C1 segment of cervical spinal cord (tissue), 14 donors: ENCODE measurements around the gene PPM1A.
"Not testable (repeated sequence)": the region's sequence is repeated elsewhere in the genome, so short reads cannot be mapped to it uniquely, and the experiment has no call there.

Source experiments
- DNase-seq, 14 donors: peaks; one replicate each; lab custom pipeline; 2025; lab: John Stamatoyannopoulos, UW

The PPM1A gene

DNA sequence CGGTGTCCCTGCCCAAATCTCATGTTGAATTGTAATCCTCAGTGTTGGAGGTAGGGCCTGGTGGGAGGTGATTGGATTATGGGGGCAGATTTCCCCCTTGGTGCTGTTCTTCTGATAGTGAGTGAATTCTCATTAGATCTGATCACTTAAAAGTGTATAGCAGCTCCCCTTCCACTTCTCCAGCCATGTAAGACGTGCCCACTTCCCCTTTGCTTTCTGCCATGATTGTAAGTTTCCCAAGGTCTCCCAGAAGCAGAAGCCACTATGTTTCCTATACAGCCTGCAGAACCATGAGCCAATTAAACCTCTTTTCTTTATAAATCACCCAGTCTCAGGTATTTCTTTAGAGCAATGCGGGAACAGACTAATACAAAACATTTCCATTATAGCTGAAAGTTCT lies 71.8 kb downstream of the PPM1A start:
- not testable (repeated sequence) for DNase-seq

GRCh38 chr14:60323199-60323896 lies 74.3 kb downstream of the PPM1A start:
- DNase-seq = no peak

- DNase-seq = no peak
Measured at GRCh38 chr14:60324837-60325236, 75.8 kb downstream of the PPM1A start.

DNA sequence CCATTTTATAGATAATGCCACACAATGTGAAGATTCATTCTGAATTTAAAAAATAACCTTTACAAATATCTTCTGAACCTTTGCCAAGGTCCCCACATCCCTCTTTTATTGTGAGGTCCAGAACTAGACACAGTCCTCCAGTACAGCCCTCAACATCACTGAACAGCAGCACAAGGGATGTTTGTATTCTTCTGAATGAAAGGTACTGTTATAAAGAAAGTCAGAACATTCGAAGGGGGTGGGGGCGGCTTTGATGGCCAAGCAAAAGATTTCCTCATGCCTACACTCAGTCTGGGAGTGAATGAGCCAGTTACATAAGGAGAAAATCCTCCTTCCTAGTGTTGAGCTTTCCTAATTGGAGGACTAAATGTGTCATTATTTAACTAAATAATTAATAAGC lies 77.3 kb downstream of the PPM1A start:
- peak in 1 of 14 donors; percentile 6 for DNase-seq

DNA sequence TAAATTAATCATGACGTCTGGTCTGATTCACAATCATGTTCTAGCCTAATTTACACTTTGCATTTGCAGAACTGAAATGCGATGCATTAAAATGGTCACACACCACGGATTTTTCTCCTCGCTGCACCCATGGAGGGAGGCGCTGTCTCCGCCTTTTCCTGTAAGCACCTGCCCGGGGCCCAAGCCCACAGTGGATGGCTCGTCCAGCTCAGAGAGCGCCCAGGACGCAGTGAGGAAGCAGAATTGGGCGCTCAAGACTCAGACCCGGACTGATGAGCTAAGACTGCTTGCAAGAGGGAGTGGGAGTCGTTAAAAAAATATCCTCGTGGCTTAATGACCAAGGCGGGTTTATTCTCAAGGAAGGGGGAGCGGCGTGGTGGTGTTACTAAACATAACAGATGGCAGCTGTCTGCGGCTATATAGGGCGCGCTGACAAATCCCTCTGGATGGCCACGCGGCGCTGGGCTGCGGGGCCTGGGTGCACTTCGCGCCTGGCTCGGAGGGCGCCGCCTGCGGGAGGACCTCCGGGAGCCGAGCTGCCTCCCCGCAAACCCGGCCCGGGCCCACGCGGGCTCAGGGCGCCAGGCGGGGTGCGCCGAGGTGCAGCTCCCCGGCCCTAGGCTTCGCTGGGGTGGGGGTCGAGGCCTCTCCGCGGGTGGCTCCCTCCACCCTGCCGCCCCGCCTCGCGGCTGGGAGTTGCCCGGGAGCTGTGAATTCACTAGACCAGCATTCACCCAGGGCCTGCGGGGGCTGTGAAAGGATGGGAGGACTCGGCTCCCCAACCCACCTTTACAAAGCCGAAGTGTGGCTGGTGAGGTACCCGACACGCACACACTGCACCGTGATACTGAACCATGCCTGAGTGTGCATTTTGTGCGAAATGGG lies 78.7 kb downstream of the PPM1A start:
- peak in 1 of 14 donors; percentile 18 for DNase-seq

GRCh38 chr14:60328583-60328982 lies 79.6 kb downstream of the PPM1A start:
- DNase-seq = no peak

DNA sequence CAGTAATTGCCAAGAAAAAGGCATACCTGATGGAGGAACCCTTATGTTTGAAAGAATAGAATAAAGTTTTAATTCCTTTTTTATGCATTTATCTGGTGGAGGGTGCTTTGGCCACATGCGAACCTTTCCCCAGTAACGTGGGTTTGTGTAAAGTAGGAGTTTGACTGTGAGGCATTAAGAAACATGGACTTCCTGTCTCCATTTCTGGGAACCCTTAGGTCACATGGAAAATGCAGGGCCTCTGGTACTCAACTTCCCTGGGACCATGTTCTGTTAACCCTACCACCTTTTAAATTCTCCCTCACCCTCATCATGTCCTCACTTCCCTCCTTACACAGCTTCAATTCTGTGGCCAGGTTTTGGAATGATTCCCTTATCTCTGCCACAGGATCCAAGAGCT lies 80.3 kb downstream of the PPM1A start:
- DNase-seq = no peak

DNA sequence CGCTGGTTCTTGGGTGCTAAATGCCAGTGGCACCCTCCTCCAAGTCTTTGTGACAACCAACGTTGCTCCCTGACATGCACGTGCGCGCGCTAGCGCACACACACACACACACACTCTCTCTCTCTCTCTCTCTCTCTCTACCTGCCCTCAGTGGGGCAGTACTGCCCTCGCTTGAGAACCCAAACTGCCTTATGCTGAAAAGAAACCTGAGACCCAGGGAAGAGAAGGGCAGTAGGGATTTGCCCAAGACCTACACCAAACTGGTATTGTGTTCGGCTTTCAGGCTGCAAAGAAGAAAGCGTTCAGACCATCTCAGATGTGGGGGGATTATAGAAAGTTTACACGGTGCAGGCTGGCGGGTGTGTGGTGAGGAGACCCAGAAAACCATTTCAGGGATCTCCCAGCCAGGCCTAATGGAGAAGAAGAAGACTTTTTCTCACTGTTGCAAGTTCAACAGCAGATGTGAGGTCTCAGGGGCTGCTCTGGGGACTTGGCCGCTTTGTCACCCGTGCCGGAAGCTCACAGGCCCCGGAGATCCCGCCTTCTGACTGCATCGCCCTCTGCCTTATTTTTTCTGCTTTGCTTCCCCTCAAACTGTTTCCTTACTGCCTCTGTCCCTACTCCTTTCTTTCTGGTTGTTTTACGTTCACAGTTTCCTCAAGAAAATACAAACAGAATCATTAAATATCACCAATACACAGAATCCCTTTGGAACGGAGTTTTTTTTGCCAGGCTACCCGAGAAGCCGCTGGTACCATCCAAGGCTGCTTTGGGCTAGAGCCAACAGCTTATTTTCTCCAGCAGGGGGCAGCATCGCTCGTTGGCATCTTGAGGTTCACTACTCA lies 82.4 kb downstream of the PPM1A start:
- DNase-seq = peak in 11 of 14 donors; percentile 25 to 68 (median 42)

GRCh38 chr14:60332046-60332399 lies 83.0 kb downstream of the PPM1A start:
- DNase-seq = no peak

- no peak for DNase-seq
Measured at GRCh38 chr14:60332869-60333268, 83.8 kb downstream of the PPM1A start.

GRCh38 chr14:60339571-60339970 lies 90.5 kb downstream of the PPM1A start:
- DNase-seq = no peak

DNA sequence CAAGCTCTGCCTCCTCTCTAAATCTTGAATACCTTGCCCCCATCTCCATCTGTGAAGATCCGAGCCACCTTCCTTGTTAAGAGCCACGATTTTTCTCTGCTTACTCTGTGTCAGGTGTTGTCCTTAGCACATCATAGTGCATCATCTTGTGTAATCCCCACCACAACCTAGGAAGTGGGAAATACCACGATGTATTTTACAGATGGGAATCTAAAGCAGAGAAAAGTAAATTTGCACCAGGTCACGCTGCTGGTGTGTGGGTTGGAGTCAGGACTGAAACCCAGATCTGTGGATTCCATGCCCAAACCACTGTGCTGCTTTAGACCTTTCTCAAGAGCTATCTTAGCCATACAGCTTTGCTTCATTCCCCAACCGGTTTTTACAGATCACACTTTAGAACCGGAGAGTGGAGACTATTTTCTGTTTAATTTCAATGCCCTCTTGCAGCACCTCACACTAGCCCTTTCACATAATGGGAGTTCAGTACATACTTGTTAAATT lies 94.6 kb downstream of the PPM1A start:
- DNase-seq = no peak

- DNase-seq = no peak
Measured at GRCh38 chr14:60344751-60345150, 95.7 kb downstream of the PPM1A start.

GRCh38 chr14:60346706-60347105 lies 97.7 kb downstream of the PPM1A start:
- no peak for DNase-seq

- DNase-seq = no peak
Measured at GRCh38 chr14:60348211-60348610, 99.2 kb downstream of the PPM1A start.
